Natural killer cell (primary cell): Measurements from ENCODE around the gene STK11IP. TPM values are rescaled to one million over a fixed set of nuclear protein-coding genes. Genes with fewer than 3 reads are reported as not detected.

ENCODE experiments used
- ATAC-seq, 3 donors: fragments of 150-1000 bp in 2 of 3; fragments of 200-7000 bp in 1 of 3; cut with Tn5 transposase; 1 replicate in 1 of 3; 2 replicates in 2 of 3; pipeline ENCODE4 v1.10.0; 2021; ENCODE audit warnings: mild to moderate bottlenecking in 2 of 3, moderate library complexity in 2 of 3
- DNase-seq, 2 donors: peaks; one replicate each; pipeline versions ENCODE4 v3.0.0 to v3.0.0-alpha.2; 2013 to 2021; ENCODE audit warnings: mixed read lengths in 1 of 2
- H3K27ac ChIP-seq: one replicate; pipeline ENCODE4 v1.5.1; 2013; ENCODE audit warnings: mild to moderate bottlenecking, low read length
- H3K27me3 ChIP-seq: one replicate; pipeline ENCODE4 v1.6.1; 2013; ENCODE audit warnings: low read length; ENCODE audit not compliant: control insufficient read depth, insufficient read depth
- H3K36me3 ChIP-seq: one replicate; pipeline ENCODE4 v1.6.1; 2013; ENCODE audit warnings: low read length; ENCODE audit not compliant: control insufficient read depth, insufficient read depth
- H3K4me1 ChIP-seq: one replicate; pipeline ENCODE4 v1.6.1; 2013; ENCODE audit warnings: low read length; ENCODE audit not compliant: control insufficient read depth, insufficient read depth
- H3K4me3 ChIP-seq: one replicate; pipeline ENCODE4 v1.5.1; 2013; ENCODE audit warnings: low read length
- H3K9me3 ChIP-seq: one replicate; pipeline ENCODE4 v1.6.1; 2013; ENCODE audit warnings: low read length; ENCODE audit not compliant: control insufficient read depth, insufficient read depth
- H3K27ac Mint-ChIP-seq, 2 donors: one replicate each; pipeline ENCODE4 v1.8.0; 2022; ENCODE audit warnings: mild to moderate bottlenecking in 2 of 2, mixed read lengths in 2 of 2, moderate library complexity in 1 of 2
- H3K27me3 Mint-ChIP-seq, 2 donors: one replicate each; pipeline ENCODE4 v1.8.0; 2022; ENCODE audit warnings: low read depth in 2 of 2, mixed read lengths in 2 of 2
- H3K36me3 Mint-ChIP-seq: one replicate; pipeline ENCODE4 v1.8.0; 2022; ENCODE audit warnings: mixed read lengths
- H3K4me1 Mint-ChIP-seq, 2 donors: one replicate each; pipeline ENCODE4 v1.8.0; 2022; ENCODE audit warnings: mixed read lengths in 2 of 2
- H3K4me3 Mint-ChIP-seq: one replicate; pipeline ENCODE4 v1.8.0; 2022; ENCODE audit warnings: mild to moderate bottlenecking, moderate library complexity, mixed read lengths
- H3K9me3 Mint-ChIP-seq, 2 donors: one replicate each; pipeline ENCODE4 v1.8.0; 2022; ENCODE audit warnings: mixed read lengths in 2 of 2
- WGBS: methylation state at CpG from one replicate; pipeline ENCODE4 v1.1.7; 2013; ENCODE audit warnings: missing lambda C conversion rate; ENCODE audit not compliant: insufficient coverage; 5-methylcytosine and 5-hydroxymethylcytosine counted together
- intact Hi-C: fragments of 100-400 bp; cut with micrococcal nuclease; formaldehyde crosslinking; loops from one replicate; pipeline ENCODE4 v1.14.2; 2022
- total RNA-seq, 4 donors: library from RNA; stranded (reverse); fragments of 120-200 nt in 1 of 4; gene quantifications; one replicate each; pipeline versions ENCODE4 v1.2.3 to v1.2.4, GENCODE V29; 2013 to 2022
- TF ChIP-seq, protein P1 (sequence below): fragments of 200-600 bp; IDR thresholded peaks from one replicate; pipeline ENCODE4 v1.8.0; 2022; ENCODE audit warnings: antibody characterized with exemption

The STK11IP gene
- total RNA-seq, 3 donors from 2014 or later (not counting 1 experiment from before 2014, with no cell fraction given) = 56.1 to 76.0 (median 65.2) TPM

DNA sequence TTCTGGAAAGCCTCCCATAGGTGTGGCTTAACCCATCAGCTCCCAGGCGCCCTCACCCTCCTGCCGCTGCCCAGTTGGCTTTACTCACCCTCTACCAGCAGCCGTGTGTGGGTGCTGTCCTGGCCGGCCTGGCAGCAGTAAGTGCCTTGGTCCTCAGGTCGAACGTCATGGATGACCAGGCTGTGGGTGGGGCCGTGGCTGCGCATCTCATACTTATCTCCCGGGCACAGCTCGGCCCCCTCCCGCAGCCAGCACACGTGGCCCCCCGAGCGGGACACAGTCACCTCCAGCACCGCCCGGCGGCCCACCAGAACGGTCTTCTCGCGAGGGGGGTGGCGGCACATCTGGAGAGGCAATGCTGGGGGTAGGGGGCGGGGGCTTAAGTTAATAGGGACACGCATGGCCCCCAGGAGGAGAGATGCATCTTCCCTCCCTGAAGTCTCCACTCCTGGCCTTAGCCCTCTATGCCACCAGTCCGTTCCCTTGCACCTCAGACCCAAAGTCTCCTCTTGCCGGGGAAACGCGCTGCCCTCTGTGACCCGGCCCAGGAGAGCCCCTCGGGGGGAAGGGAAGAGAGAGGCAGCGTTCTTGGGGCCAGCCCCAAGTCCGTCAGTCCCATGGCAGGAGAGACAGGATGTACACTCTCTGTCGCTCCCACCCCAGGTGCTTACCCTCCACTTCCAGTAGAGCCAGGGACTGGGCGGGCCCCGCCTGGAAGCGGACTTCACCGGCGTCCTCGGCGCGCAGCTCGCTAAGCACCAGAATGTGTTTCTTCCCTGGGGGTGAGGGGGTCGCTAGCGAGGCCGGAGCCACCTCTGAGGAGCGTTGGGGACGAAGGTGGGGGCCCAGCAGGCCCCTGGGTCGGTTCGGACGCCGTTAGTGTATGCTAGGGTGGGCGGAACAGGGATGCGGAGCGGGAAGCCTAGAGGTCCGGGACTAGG, 45.9 kb upstream of the STK11IP start:
- H3K27me3 ChIP-seq = peaks cover 28% of the 10 kb centered on the region
- WGBS = 7% methylated on average over 51 of the region's 54 CpGs
- no peak overlapping the region for H3K27ac ChIP-seq
- TF ChIP-seq, protein P1, sequence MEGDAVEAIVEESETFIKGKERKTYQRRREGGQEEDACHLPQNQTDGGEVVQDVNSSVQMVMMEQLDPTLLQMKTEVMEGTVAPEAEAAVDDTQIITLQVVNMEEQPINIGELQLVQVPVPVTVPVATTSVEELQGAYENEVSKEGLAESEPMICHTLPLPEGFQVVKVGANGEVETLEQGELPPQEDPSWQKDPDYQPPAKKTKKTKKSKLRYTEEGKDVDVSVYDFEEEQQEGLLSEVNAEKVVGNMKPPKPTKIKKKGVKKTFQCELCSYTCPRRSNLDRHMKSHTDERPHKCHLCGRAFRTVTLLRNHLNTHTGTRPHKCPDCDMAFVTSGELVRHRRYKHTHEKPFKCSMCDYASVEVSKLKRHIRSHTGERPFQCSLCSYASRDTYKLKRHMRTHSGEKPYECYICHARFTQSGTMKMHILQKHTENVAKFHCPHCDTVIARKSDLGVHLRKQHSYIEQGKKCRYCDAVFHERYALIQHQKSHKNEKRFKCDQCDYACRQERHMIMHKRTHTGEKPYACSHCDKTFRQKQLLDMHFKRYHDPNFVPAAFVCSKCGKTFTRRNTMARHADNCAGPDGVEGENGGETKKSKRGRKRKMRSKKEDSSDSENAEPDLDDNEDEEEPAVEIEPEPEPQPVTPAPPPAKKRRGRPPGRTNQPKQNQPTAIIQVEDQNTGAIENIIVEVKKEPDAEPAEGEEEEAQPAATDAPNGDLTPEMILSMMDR = no peak
- peak; percentile 32 to 46 for DNase-seq
- peak overlapping the region in 1 of 2 donors; percentile 87 for H3K27ac Mint-ChIP-seq
- peaks cover 5 to 17% of the 10 kb centered on the region in 2 donors for H3K4me1 Mint-ChIP-seq
- peaks cover 8 to 33% of the 10 kb centered on the region in 2 donors for H3K27me3 Mint-ChIP-seq
- peak overlapping the region; percentile 79 for H3K4me3 Mint-ChIP-seq
- intact Hi-C loops = loop anchor here (1.0 to 2.0 kb wide), 2 partner anchors 7 to 47 kb away; partner anchors contain the start of gene TMEM198
- no peaks in the 10 kb centered on the region for H3K9me3 Mint-ChIP-seq
- no peaks in the 10 kb centered on the region for H3K36me3 ChIP-seq
- peak overlapping the region; percentile 32 for H3K4me3 ChIP-seq
- no peaks in the 10 kb centered on the region for H3K9me3 ChIP-seq
- peaks cover 20% of the 10 kb centered on the region for H3K4me1 ChIP-seq
- peak in 1 of 3 donors; percentile 1 for ATAC-seq
- H3K36me3 Mint-ChIP-seq = no peaks in the 10 kb centered on the region

DNA sequence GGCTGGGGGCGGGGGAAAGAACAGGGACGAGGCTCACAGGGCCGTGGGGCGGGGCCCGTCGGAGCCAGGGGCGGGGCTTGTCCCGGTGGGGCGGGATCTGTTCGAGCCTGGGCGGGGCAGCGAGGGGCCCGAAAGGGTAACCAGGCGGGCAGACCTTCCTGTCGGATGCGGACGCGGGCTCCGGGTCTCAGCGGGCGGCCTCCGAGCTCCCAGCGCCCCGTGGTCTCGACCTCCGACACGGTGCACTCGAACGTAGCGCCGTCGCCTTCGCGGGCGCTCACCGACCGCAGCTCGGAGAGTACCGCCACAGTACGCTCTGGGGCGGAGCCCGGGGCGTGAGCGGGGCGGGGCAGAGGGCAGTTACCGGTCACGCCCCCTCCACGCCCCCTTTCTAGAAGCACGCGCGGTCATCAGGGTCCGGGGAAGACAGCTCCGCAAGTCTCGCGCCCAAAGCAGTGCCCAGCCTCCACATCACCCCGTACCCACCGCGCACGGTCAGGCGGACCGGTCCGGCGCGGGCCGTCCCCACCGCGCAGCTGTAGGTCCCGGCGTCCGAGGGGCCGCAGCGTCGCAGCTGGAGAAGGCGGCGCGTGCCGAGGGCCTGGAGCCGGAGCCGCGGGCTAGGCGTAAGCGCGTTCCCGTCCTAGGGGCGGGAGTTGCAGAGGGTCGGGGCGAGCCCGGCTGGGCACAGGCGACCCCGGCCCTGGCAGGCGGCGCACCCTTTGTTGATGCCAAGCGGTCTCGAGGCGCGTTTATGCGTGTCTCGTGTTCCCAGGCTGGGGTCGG, 45.1 kb upstream of the STK11IP start:
- H3K9me3 Mint-ChIP-seq = no peaks in the 10 kb centered on the region
- H3K27ac Mint-ChIP-seq = peak overlapping the region in 1 of 2 donors; percentile 87
- WGBS = 3% methylated on average over 99 of the region's 99 CpGs
- ATAC-seq (peak; percentile 92 to 95 (median 94)), DNase-seq (peak; percentile 89)
- H3K4me1 ChIP-seq = peaks cover 20% of the 10 kb centered on the region
- H3K36me3 Mint-ChIP-seq = no peaks in the 10 kb centered on the region
- peaks cover 28% of the 10 kb centered on the region for H3K27me3 ChIP-seq
- H3K4me1 Mint-ChIP-seq = peaks cover 5 to 17% of the 10 kb centered on the region in 2 donors
- H3K4me3 Mint-ChIP-seq = peak overlapping the region; percentile 79
- H3K27me3 Mint-ChIP-seq = peaks cover 8 to 27% of the 10 kb centered on the region in 2 donors
- peak overlapping the region; percentile 32 for H3K4me3 ChIP-seq
- no peak overlapping the region for H3K27ac ChIP-seq
- H3K36me3 ChIP-seq = no peaks in the 10 kb centered on the region
- no peaks in the 10 kb centered on the region for H3K9me3 ChIP-seq
- intact Hi-C loops = loop anchor here (1.0 to 2.0 kb wide), 2 partner anchors 8 to 46 kb away; partner anchors contain the start of gene TMEM198
- TF ChIP-seq, protein P1 = no peak

DNA sequence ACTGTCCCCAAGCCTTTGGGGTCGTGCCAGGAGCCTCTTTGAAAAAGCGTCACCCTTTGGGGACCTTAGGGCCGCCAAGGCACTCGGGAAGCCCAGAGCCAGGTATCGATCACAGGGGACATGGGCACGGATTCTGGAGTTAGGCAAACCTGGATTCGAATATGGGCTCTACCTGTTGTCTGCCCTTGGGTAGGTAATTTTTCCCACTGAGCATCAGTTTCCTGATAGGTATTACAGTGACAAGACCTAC, 44.6 kb upstream of the STK11IP start:
- ATAC-seq = no peak
- intact Hi-C loops = loop anchor here (2.0 kb wide), 1 partner anchor 46 kb away; no protein-coding TSS in a partner anchor
- Histone ChIP-seq H3K36me3 (no peaks in the 10 kb centered on the region), H3K27me3 (peaks cover 28% of the 10 kb centered on the region), H3K27ac (no peak overlapping the region), H3K4me1 (peaks cover 20% of the 10 kb centered on the region), H3K4me3 (no peak overlapping the region), H3K9me3 (no peaks in the 10 kb centered on the region)
- no peaks in the 10 kb centered on the region for H3K9me3 Mint-ChIP-seq
- H3K27me3 Mint-ChIP-seq = peaks cover 8 to 26% of the 10 kb centered on the region in 2 donors
- peaks cover 5 to 17% of the 10 kb centered on the region in 2 donors for H3K4me1 Mint-ChIP-seq
- 48% methylated on average over 7 of the region's 7 CpGs for WGBS
- H3K4me3 Mint-ChIP-seq = peak overlapping the region; percentile 28
- no peaks in the 10 kb centered on the region for H3K36me3 Mint-ChIP-seq
- H3K27ac Mint-ChIP-seq = no peak overlapping the region
- TF ChIP-seq, protein P1 = no peak
- DNase-seq = no peak
